K562 (cell line): Measurements from ENCODE around the gene PCID2. TPM values are rescaled to one million over a fixed set of nuclear protein-coding genes. Genes with fewer than 3 reads are reported as not detected.

Experiments used
- ATF7 ChIP-seq: fragments of 450-650 bp; IDR thresholded peaks from 2 replicates; pipeline ENCODE4 v1.7.1; 2014; ENCODE audit warnings: mild to moderate bottlenecking, moderate library complexity
- E2F6 ChIP-seq, 2 experiments: IDR thresholded peaks; 2 replicates each; pipeline ENCODE4 v1.6.1; 2011; ENCODE audit warnings: borderline replicate concordance in 1 of 2, control low read depth in 1 of 2, low read depth in 1 of 2, low read length in 1 of 2, mild to moderate bottlenecking in 1 of 2, mixed read lengths in 1 of 2, moderate library complexity in 1 of 2; ENCODE audit not compliant: insufficient read depth in 1 of 2, insufficient read length in 1 of 2, poor library complexity in 1 of 2, severe bottlenecking in 1 of 2; ENCODE audit errors: extremely low read depth in 1 of 2
- FOXK2 ChIP-seq, 2 experiments: fragments of 450-650 bp; IDR thresholded peaks in 1 of 2; conservative IDR thresholded peaks in 1 of 2; 2 replicates each; pipeline ENCODE4 v1.6.1; 2016; ENCODE audit warnings: low read depth in 2 of 2, mild to moderate bottlenecking in 1 of 2
- NFE2L1 ChIP-seq: fragments of 450-650 bp; IDR thresholded peaks from 2 replicates; pipeline ENCODE4 v1.6.1; 2016; ENCODE audit warnings: missing genetic modification characterization, low read depth, mild to moderate bottlenecking, missing compliant biosample characterization, moderate library complexity, borderline replicate concordance
- polyA plus RNA-seq, 8 experiments: library from polyadenylated mRNA; depleted of rRNA in 4 of 8; stranded (reverse) in 5 of 8; unstranded in 3 of 8; fragments of >200 nt; fragmentation: Nextera tagmentation in 2 of 8; fragmentation: Illumina TruSeq in 1 of 8; extraction: Ambion mirVana in 2 of 8; extraction: Trizol in 1 of 8; gene quantifications; 2 replicates each; pipeline versions ENCODE4 v1.2.1 to v1.2.3, GENCODE V29; 2011 to 2014; ENCODE audit warnings: inconsistent platforms in 1 of 8, missing spikeins in 1 of 8
- total RNA-seq, 7 experiments: library from RNA; depleted of rRNA in 6 of 7; stranded (reverse); fragments of >200 nt in 6 of 7; fragmentation: Illumina TruSeq in 2 of 7; extraction: Trizol in 2 of 7; gene quantifications; 2 replicates each; pipeline versions ENCODE4 v1.2.1 to v1.2.3, GENCODE V29; 2011 to 2021; ENCODE audit warnings: low replicate concordance in 1 of 7
- TF ChIP-seq, protein P1 (sequence below): fragments of 250-450 bp; sonication (Bioruptor Pico); IDR thresholded peaks from 2 replicates; pipeline ENCODE4 v1.5.0; 2021; ENCODE audit warnings: mild to moderate bottlenecking, moderate library complexity

PCID2 gene
- total and polyA plus RNA-seq, 9 of the 15 experiments (the other 6 are each of a cell fraction or from before 2014, with no cell fraction given) = 39.6 to 117 (median 59.6) TPM

- TF ChIP-seq NFE2L1 (tag) = no peak
- TF ChIP-seq FOXK2 (conservative IDR thresholded peaks at IDR 0.05 in 1 of 2, IDR thresholded peaks at IDR 0.05 in 1 of 2; ENCODE audit: low read depth in 2 of 2) = peak; percentile 13 to 54; a peak in 2 of 4 replicates
- TF ChIP-seq, protein P1, sequence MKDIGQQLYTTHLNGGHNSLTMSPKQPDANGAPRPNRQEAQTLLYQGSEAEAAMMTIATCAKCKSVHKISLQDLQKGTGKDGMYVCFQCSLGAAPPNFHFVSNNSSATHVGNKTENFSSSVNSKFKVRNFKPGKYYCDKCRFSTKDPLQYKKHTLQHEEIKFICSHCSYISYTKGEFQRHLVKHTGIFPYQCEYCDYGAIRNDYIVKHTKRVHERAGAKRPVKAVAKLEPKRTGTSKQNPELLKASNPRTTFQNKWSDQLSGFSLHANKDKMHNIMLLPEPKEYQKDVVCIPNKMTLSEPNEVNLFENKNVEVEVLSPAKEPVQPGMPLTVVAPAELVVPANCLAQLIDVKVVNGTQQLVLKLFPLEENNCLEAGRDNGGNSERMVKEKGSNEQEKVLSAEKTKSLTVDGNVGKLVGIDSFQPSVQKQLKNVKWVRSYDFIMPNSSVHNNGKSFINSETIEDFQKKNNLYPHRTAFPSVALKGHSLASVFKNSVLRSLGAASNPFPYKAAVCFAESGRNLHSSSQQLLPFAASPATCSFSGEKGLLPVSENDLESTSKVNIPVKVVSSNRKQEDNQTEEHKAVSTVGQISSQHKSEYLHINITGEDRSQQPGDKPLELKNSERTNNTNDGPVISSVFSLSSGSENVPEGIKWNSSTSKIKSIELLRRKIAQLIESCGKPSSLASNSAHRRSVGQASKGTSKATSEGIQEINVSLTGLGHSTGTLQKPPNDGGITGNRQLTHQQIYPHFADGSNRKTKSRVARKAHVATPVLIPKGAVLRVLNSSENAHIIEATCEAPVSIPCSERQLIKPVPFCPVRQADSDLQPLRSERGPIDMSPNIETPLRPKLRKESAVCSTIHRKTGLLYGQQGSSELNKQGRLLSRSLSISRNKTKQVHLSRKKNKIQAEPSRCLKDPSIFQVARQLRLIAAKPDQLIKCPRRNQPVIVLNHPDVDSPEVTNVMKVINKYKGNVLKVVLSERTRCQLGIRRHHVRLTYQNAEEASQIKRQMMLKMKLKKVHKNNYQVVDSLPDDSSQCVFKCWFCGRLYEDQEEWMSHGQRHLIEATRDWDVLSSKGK (CRISPR knock-in tag) = no peak
- TF ChIP-seq ATF7 = 0 out of 2 replicates have a peak, but pooled peaks have one; percentile 16
- no peak for TF ChIP-seq E2F6 (IDR thresholded peaks at IDR 0.05; ENCODE audit: borderline replicate concordance in 1 of 2, extremely low read depth in 1 of 2, insufficient read depth in 1 of 2, insufficient read length in 1 of 2, low read depth in 1 of 2, low read length in 1 of 2, poor library complexity in 1 of 2, severe bottlenecking in 1 of 2)
Measured at GRCh38 chr13:113152984-113153809, 55.3 kb downstream of the PCID2 start (continued).
